Esophagus muscularis mucosa (tissue), 4 donors: ENCODE data around the gene SEC14L1. TPM values are rescaled to one million over a fixed set of nuclear protein-coding genes. Genes with fewer than 3 reads are reported as not detected.
"Not testable (repeated sequence)": the region's sequence is repeated elsewhere in the genome, so short reads cannot be mapped to it uniquely, and the experiment has no call there.

Source experiments
- DNase-seq: peaks from one replicate; pipeline ENCODE4 v3.0.0-alpha.2; 2017; ENCODE audit errors: extremely low spot score
- H3K27ac ChIP-seq, 4 donors: fragments of 200-600 bp; sonication (generic); replicated peaks in 1 of 4; 1 replicate in 3 of 4; 2 replicates in 1 of 4; pipeline ENCODE4 v1.5.1; 2016 to 2019; ENCODE audit warnings: mild to moderate bottlenecking in 1 of 4
- H3K27me3 ChIP-seq, 4 donors: fragments of 200-600 bp; sonication (generic); one replicate each; pipeline versions ENCODE4 v1.5.1 to v1.6.0; 2016 to 2019
- H3K36me3 ChIP-seq, 4 donors: fragments of 200-600 bp; sonication (generic); one replicate each; pipeline ENCODE4 v1.5.1; 2016 to 2019
- H3K4me1 ChIP-seq, 4 donors: fragments of 200-600 bp; sonication (generic); one replicate each; pipeline ENCODE4 v1.5.1; 2016 to 2019
- H3K4me3 ChIP-seq, 4 donors: fragments of 200-600 bp; sonication (generic); 1 replicate in 2 of 4; 2 replicates in 2 of 4; pipeline ENCODE4 v1.5.1; 2016 to 2019; ENCODE audit warnings: mild to moderate bottlenecking in 4 of 4, moderate library complexity in 1 of 4
- H3K9me3 ChIP-seq, 4 donors: fragments of 200-600 bp; sonication (generic); 1 replicate in 3 of 4; 2 replicates in 1 of 4; pipeline ENCODE4 v1.5.1; 2016 to 2019
- CTCF ChIP-seq, 3 experiments: fragments of 200-600 bp in 2 of 3; fragments of 450-650 bp in 1 of 3; sonication (generic) in 2 of 3; IDR thresholded peaks; one replicate each; pipeline ENCODE4 v1.5.1; 2017 to 2019; ENCODE audit warnings: antibody characterized with exemption in 3 of 3, mild to moderate bottlenecking in 2 of 3, moderate library complexity in 1 of 3
- EP300 ChIP-seq: sonication (generic); formaldehyde crosslinking; IDR thresholded peaks from one replicate; pipeline ENCODE4 v1.6.1; 2017; ENCODE audit warnings: antibody characterized with exemption
- POLR2A ChIP-seq: fragments of 450-650 bp; IDR thresholded peaks from one replicate; pipeline ENCODE4 v1.6.1; 2017; ENCODE audit warnings: antibody characterized with exemption, moderate library complexity, mild to moderate bottlenecking, low read depth
- POLR2AphosphoS5 ChIP-seq, 2 donors: sonication (generic); formaldehyde crosslinking; IDR thresholded peaks; one replicate each; pipeline ENCODE4 v1.6.1; 2017; ENCODE audit warnings: antibody characterized with exemption in 2 of 2
- WGBS: methylation state at CpG from one replicate; pipeline ENCODE4 v1.1.5; 2018; 5-methylcytosine and 5-hydroxymethylcytosine counted together
- intact Hi-C: fragments of 100-400 bp; cut with DNase I; formaldehyde crosslinking; loops from one replicate; pipeline ENCODE4 v1.15.1; 2023
- total RNA-seq, 4 donors: library from RNA; depleted of rRNA; stranded (reverse); fragments of >200 nt; gene quantifications; one replicate each; pipeline versions ENCODE4 v1.1.0 to v1.2.1, GENCODE V29; 2016

Gene SEC14L1
- total RNA-seq, 4 donors from 2014 or later: 40.7 to 96.4 (median 64.4) TPM

GRCh38 chr17:77148940-77149510, 8.3 kb downstream of the SEC14L1 start:
- Histone ChIP-seq H3K9me3 (no peaks in the 10 kb centered on the region), H3K4me3 (peak overlapping the region in 2 of 4 donors; percentile 1 to 2), H3K36me3 (peaks cover 9 to 63% (median 37%) of the 10 kb centered on the region in 4 donors), H3K4me1 (peaks cover 47 to 88% (median 80%) of the 10 kb centered on the region in 4 donors), H3K27me3 (no peaks in the 10 kb centered on the region), H3K27ac (peak overlapping the region; percentile 79 to 96 (median 86))
- 69% methylated on average over 10 of the region's 10 CpGs for whole genome bisulfite sequencing
- DNase-seq: no peak
- no peak for TF ChIP-seq CTCF (IDR thresholded peaks at IDR 0.05)
- no peak for TF ChIP-seq POLR2A
- no peak for TF ChIP-seq EP300
- no peak for TF ChIP-seq POLR2AphosphoS5 (IDR thresholded peaks at IDR 0.05)
- intact Hi-C loops: no loop called here

- peaks cover 51 to 93% (median 83%) of the 10 kb centered on the region in 4 donors for H3K4me1 ChIP-seq
- peaks cover 7 to 58% (median 30%) of the 10 kb centered on the region in 4 donors for H3K36me3 ChIP-seq
- intact Hi-C loops: no loop called here
Measured at GRCh38 chr17:77150196-77150595, 9.4 kb downstream of the SEC14L1 start.

GRCh38 chr17:77151186-77151585, 10.4 kb downstream of the SEC14L1 start:
- WGBS: 78% methylated on average over 7 of the region's 7 CpGs
- DNase-seq: no peak
- no peaks in the 10 kb centered on the region for H3K9me3 ChIP-seq
- H3K27me3 ChIP-seq: no peaks in the 10 kb centered on the region
- intact Hi-C loops: no loop called here
- H3K4me3 ChIP-seq: no peak overlapping the region
- peak overlapping the region in 3 of 4 donors; percentile 1 to 96 (median 36) for H3K27ac ChIP-seq
- peaks cover 7 to 64% (median 29%) of the 10 kb centered on the region in 4 donors for H3K36me3 ChIP-seq
- H3K4me1 ChIP-seq: peaks cover 50 to 91% (median 83%) of the 10 kb centered on the region in 4 donors
- no peak for TF ChIP-seq POLR2AphosphoS5 (IDR thresholded peaks at IDR 0.05)
- TF ChIP-seq POLR2A: no peak
- no peak for TF ChIP-seq EP300
- no peak for TF ChIP-seq CTCF (IDR thresholded peaks at IDR 0.05)

More at GRCh38 chr17:77150196-77150595, 9.4 kb downstream of the SEC14L1 start:
- TF ChIP-seq CTCF (IDR thresholded peaks at IDR 0.05): no peak
- TF ChIP-seq EP300: no peak
- Histone ChIP-seq H3K4me3 (no peak overlapping the region), H3K27ac (peak overlapping the region in 3 of 4 donors; percentile 2 to 96 (median 36)), H3K27me3 (no peaks in the 10 kb centered on the region), H3K9me3 (no peaks in the 10 kb centered on the region)
- DNase-seq: no peak
- WGBS: 89% methylated on average over 5 of the region's 5 CpGs

GRCh38 chr17:77152056-77152455, 11.3 kb downstream of the SEC14L1 start:
- DNase-seq, H3K27me3 ChIP-seq, H3K4me3 ChIP-seq, intact Hi-C loops, H3K9me3 ChIP-seq: not testable (repeated sequence)
- Histone ChIP-seq H3K36me3 (peaks cover 7 to 64% (median 26%) of the 10 kb centered on the region in 4 donors), H3K4me1 (peaks cover 50 to 88% (median 80%) of the 10 kb centered on the region in 4 donors), H3K27ac (peak overlapping the region; percentile 32 to 96 (median 53))
- 79% methylated on average over 6 of the region's 6 CpGs for WGBS

GRCh38 chr17:77153472-77153871, 12.7 kb downstream of the SEC14L1 start:
- whole genome bisulfite sequencing: 31% methylated on average over 1 of the region's 1 CpG
- intact Hi-C loops: no loop called here
- DNase-seq: no peak
- H3K27ac ChIP-seq: peak overlapping the region; percentile 32 to 96 (median 53)
- peaks cover 45 to 84% (median 70%) of the 10 kb centered on the region in 4 donors for H3K4me1 ChIP-seq
- H3K27me3 ChIP-seq: no peaks in the 10 kb centered on the region
- no peaks in the 10 kb centered on the region for H3K9me3 ChIP-seq
- TF ChIP-seq EP300: no peak
- TF ChIP-seq POLR2AphosphoS5 (IDR thresholded peaks at IDR 0.05): no peak
- no peak for TF ChIP-seq POLR2A
- TF ChIP-seq CTCF (IDR thresholded peaks at IDR 0.05): no peak
- peaks cover 5 to 50% (median 17%) of the 10 kb centered on the region in 4 donors for H3K36me3 ChIP-seq
- H3K4me3 ChIP-seq: no peak overlapping the region
